WTC11 (cell line): Measurements from ENCODE around the gene VTI1A. TPM values are rescaled to one million over a fixed set of nuclear protein-coding genes. Genes with fewer than 3 reads are reported as not detected.

ENCODE experiments used
- ATAC-seq: fragments of 200-7000 bp; cut with Tn5 transposase; 2 replicates; pipeline ENCODE4 v1.10.0; 2021; ENCODE audit warnings: mild to moderate bottlenecking, moderate library complexity
- CTCF ChIA-PET: fragments of 300-600 bp; sonication (Branson Sonifier 250); formaldehyde crosslinking; loops from one replicate; lab custom pipeline; 2021; ENCODE audit warnings: antibody characterized with exemption; lab: Charles Lee
- POLR2A ChIA-PET: fragments of 350-600 bp; sonication (Branson Sonifier 250); formaldehyde crosslinking; loops from one replicate; lab custom pipeline; 2021; ENCODE audit warnings: antibody characterized with exemption; lab: Charles Lee
- DNase-seq: peaks from one replicate; pipeline ENCODE4 v3.0.0; 2021; ENCODE audit warnings: low spot score
- H3K27ac Mint-ChIP-seq: 2 replicates; pipeline ENCODE4 v1.8.0; 2021; ENCODE audit warnings: mixed read lengths
- H3K27me3 Mint-ChIP-seq: 2 replicates; pipeline ENCODE4 v1.8.0; 2021; ENCODE audit warnings: low read depth, mild to moderate bottlenecking, moderate library complexity, mixed read lengths
- H3K36me3 Mint-ChIP-seq: 2 replicates; pipeline ENCODE4 v1.8.0; 2021; ENCODE audit warnings: mixed read lengths
- H3K4me1 Mint-ChIP-seq: 2 replicates; pipeline ENCODE4 v1.8.0; 2022; ENCODE audit warnings: mixed read lengths
- H3K4me3 Mint-ChIP-seq: 2 replicates; pipeline ENCODE4 v1.8.0; 2021; ENCODE audit warnings: mild to moderate bottlenecking, moderate library complexity, mixed read lengths
- H3K9me3 Mint-ChIP-seq: 2 replicates; pipeline ENCODE4 v1.8.0; 2021; ENCODE audit warnings: mixed read lengths
- AFF4 ChIP-seq: sonication (generic); formaldehyde crosslinking; IDR thresholded peaks from 2 replicates; pipeline ENCODE4 v1.8.1; 2023; ENCODE audit warnings: mild to moderate bottlenecking, missing genetic modification reagents, borderline replicate concordance
- ATF1 ChIP-seq: sonication (generic); formaldehyde crosslinking; IDR thresholded peaks from 2 replicates; pipeline ENCODE4 v1.8.1; 2023; ENCODE audit warnings: mild to moderate bottlenecking, moderate library complexity, missing genetic modification reagents
- CBFB ChIP-seq: sonication (generic); formaldehyde crosslinking; IDR thresholded peaks from 2 replicates; pipeline ENCODE4 v1.8.1; 2022; ENCODE audit warnings: mild to moderate bottlenecking, low read depth, missing genetic modification reagents
- GABPB1 ChIP-seq: sonication (generic); formaldehyde crosslinking; IDR thresholded peaks from 2 replicates; pipeline ENCODE4 v1.8.1; 2023; ENCODE audit warnings: mild to moderate bottlenecking, missing genetic modification reagents
- GTF2I ChIP-seq: fragments of 250-450 bp; sonication (Bioruptor Pico); conservative IDR thresholded peaks from 2 replicates; pipeline ENCODE4 v1.4.0; 2021; ENCODE audit warnings: mild to moderate bottlenecking
- IRF2 ChIP-seq: sonication (generic); formaldehyde crosslinking; IDR thresholded peaks from 2 replicates; pipeline ENCODE4 v1.8.0; 2022; ENCODE audit warnings: low read depth, missing genetic modification reagents, borderline replicate concordance
- MYBL2 ChIP-seq: sonication (generic); formaldehyde crosslinking; IDR thresholded peaks from 2 replicates; pipeline ENCODE4 v1.8.1; 2023; ENCODE audit warnings: mild to moderate bottlenecking, moderate library complexity, missing genetic modification reagents
- SMAD4 ChIP-seq: sonication (generic); formaldehyde crosslinking; IDR thresholded peaks from 2 replicates; pipeline ENCODE4 v1.8.0; 2022; ENCODE audit warnings: mild to moderate bottlenecking, missing genetic modification reagents
- ZMAT4 ChIP-seq: fragments of 250-450 bp; sonication (Bioruptor Pico); IDR thresholded peaks from 2 replicates; pipeline ENCODE4 v1.9.0; 2021; ENCODE audit warnings: mild to moderate bottlenecking
- ZNF263 ChIP-seq: sonication (generic); formaldehyde crosslinking; IDR thresholded peaks from 2 replicates; pipeline ENCODE4 v1.8.1; 2022; ENCODE audit warnings: low read depth, mild to moderate bottlenecking, moderate library complexity, missing genetic modification reagents
- ZNF281 ChIP-seq: sonication (generic); formaldehyde crosslinking; IDR thresholded peaks from 2 replicates; pipeline ENCODE4 v1.8.0; 2023; ENCODE audit warnings: mild to moderate bottlenecking, missing genetic modification reagents
- ZNF396 ChIP-seq: fragments of 250-450 bp; sonication (Bioruptor Pico); IDR thresholded peaks from 2 replicates; pipeline ENCODE4 v1.8.0; 2021; ENCODE audit warnings: mild to moderate bottlenecking, moderate library complexity, borderline replicate concordance
- ZNF671 ChIP-seq: fragments of 250-450 bp; sonication (Bioruptor Pico); IDR thresholded peaks from 2 replicates; pipeline ENCODE4 v1.8.0; 2021; ENCODE audit warnings: mild to moderate bottlenecking
- total RNA-seq: library from RNA; stranded (reverse); gene quantifications from 3 replicates; pipeline ENCODE4 v1.2.3, GENCODE V29; 2021
- TF ChIP-seq, protein P1 (sequence below): fragments of 200-600 bp; IDR thresholded peaks from 2 replicates; pipeline ENCODE4 v1.8.0; 2022; ENCODE audit warnings: antibody characterized with exemption
- TF ChIP-seq, protein P2 (sequence below): sonication (generic); formaldehyde crosslinking; IDR thresholded peaks from 2 replicates; pipeline ENCODE4 v1.8.1; 2023; ENCODE audit warnings: mild to moderate bottlenecking, missing genetic modification reagents
- TF ChIP-seq, protein P3 (sequence below): fragments of 250-450 bp; sonication (Bioruptor Pico); IDR thresholded peaks from 2 replicates; pipeline ENCODE4 v1.9.0; 2021; ENCODE audit warnings: mild to moderate bottlenecking

VTI1A gene
- total RNA-seq, 1 experiment from 2014 or later, result 20.1 TPM

DNA sequence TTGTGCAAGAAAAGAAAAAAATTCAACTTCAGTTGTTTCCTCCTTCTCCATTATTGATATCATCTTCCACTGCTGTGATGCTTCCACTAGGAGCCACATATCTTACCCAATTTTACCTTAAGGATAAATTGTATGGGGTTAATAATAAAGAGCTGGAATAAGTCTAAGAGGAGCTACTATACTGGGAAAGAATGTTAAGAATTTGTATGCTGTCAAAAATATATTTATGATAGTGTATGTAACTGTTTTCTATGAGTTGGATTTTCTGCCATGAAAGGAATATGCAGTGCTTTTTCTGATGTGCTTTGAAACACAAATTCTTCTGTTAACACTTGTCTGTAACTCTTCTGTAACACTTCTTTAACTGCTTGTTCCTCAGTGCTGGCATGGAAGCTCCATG lies 219.1 kb downstream of the VTI1A start:
- Mint-ChIP-seq H3K27me3 (no peaks in the 10 kb centered on the region), H3K4me1 (peaks cover 28% of the 10 kb centered on the region), H3K36me3 (peaks cover 20% of the 10 kb centered on the region), H3K4me3 (no peak overlapping the region), H3K9me3 (peaks cover 21% of the 10 kb centered on the region), H3K27ac (no peak overlapping the region)
- ATAC-seq, result no peak
- TF ChIP-seq, protein P1, sequence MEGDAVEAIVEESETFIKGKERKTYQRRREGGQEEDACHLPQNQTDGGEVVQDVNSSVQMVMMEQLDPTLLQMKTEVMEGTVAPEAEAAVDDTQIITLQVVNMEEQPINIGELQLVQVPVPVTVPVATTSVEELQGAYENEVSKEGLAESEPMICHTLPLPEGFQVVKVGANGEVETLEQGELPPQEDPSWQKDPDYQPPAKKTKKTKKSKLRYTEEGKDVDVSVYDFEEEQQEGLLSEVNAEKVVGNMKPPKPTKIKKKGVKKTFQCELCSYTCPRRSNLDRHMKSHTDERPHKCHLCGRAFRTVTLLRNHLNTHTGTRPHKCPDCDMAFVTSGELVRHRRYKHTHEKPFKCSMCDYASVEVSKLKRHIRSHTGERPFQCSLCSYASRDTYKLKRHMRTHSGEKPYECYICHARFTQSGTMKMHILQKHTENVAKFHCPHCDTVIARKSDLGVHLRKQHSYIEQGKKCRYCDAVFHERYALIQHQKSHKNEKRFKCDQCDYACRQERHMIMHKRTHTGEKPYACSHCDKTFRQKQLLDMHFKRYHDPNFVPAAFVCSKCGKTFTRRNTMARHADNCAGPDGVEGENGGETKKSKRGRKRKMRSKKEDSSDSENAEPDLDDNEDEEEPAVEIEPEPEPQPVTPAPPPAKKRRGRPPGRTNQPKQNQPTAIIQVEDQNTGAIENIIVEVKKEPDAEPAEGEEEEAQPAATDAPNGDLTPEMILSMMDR, result no peak
- no peak for TF ChIP-seq ZNF263 (CRISPR knock-in tag)
- TF ChIP-seq MYBL2, result no peak
- TF ChIP-seq, protein P2, sequence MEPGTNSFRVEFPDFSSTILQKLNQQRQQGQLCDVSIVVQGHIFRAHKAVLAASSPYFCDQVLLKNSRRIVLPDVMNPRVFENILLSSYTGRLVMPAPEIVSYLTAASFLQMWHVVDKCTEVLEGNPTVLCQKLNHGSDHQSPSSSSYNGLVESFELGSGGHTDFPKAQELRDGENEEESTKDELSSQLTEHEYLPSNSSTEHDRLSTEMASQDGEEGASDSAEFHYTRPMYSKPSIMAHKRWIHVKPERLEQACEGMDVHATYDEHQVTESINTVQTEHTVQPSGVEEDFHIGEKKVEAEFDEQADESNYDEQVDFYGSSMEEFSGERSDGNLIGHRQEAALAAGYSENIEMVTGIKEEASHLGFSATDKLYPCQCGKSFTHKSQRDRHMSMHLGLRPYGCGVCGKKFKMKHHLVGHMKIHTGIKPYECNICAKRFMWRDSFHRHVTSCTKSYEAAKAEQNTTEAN (CRISPR knock-in tag), result no peak
- no peak for TF ChIP-seq ZMAT4 (CRISPR knock-in tag)
- no peak for TF ChIP-seq CBFB (CRISPR knock-in tag)
- TF ChIP-seq, protein P3, sequence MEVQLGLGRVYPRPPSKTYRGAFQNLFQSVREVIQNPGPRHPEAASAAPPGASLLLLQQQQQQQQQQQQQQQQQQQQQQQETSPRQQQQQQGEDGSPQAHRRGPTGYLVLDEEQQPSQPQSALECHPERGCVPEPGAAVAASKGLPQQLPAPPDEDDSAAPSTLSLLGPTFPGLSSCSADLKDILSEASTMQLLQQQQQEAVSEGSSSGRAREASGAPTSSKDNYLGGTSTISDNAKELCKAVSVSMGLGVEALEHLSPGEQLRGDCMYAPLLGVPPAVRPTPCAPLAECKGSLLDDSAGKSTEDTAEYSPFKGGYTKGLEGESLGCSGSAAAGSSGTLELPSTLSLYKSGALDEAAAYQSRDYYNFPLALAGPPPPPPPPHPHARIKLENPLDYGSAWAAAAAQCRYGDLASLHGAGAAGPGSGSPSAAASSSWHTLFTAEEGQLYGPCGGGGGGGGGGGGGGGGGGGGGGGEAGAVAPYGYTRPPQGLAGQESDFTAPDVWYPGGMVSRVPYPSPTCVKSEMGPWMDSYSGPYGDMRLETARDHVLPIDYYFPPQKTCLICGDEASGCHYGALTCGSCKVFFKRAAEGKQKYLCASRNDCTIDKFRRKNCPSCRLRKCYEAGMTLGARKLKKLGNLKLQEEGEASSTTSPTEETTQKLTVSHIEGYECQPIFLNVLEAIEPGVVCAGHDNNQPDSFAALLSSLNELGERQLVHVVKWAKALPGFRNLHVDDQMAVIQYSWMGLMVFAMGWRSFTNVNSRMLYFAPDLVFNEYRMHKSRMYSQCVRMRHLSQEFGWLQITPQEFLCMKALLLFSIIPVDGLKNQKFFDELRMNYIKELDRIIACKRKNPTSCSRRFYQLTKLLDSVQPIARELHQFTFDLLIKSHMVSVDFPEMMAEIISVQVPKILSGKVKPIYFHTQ (CRISPR knock-in tag), result no peak
- no peak for TF ChIP-seq ZNF396 (CRISPR knock-in tag)
- no peak for TF ChIP-seq GABPB1 (CRISPR knock-in tag)
- no peak for TF ChIP-seq ZNF281 (CRISPR knock-in tag)
- no peak for TF ChIP-seq IRF2 (CRISPR knock-in tag)
- no peak for TF ChIP-seq ZNF671
- no peak for TF ChIP-seq ATF1 (CRISPR knock-in tag)
- no peak for TF ChIP-seq GTF2I
- TF ChIP-seq SMAD4, result no peak
- TF ChIP-seq AFF4, result no peak
- ChIA-PET POLR2A (no interaction called here), CTCF (no interaction called here)
- DNase-seq, result no peak
